ENCODE measurements around the gene SYNE1. TPM values are rescaled to one million over a fixed set of nuclear protein-coding genes. Genes with fewer than 3 reads are reported as not detected.
"Not testable (repeated sequence)": the region's sequence is repeated elsewhere in the genome, so short reads cannot be mapped to it uniquely, and the experiment has no call there.

The SYNE1 gene
- polyA plus RNA-seq, 1 donor from 2014 or later: 38.5 TPM

DNA sequence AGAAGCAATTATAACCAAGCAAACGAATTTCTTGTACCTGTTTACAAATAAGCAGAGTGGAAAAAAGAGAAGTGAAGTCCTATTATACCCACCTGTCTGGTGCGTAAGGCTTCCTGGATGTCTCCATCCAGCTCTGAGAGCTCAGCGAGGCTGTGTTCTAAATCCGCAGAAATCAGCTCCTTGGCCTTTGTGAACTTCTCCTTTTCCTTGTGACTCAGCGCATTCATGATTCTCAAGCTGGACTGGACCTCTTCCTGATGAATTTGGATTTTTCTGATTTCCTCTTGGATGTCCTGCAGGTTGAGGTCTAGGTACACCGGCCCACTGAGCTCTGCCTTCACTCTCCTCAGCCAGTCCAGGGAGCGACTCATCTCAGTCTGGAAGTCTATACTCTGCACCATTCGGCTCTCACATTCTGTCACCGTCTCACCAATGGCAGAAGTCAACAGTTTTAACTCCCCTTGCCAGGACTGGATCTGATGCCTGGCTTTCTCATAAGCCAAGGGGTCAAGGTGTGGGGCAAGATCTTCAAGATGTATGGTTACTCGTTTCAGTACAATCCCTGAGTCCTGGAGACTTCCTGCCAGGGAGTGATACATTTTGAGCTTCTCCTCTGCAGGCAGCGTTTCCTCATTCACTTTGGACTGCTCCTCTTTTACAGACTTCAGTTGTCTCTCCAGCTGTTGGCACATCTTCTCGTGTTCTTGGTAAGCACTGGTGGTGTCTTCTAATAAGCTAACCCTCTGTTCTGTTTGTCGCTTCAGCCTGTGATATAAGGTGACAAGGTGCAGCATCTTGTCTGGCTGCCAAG is 307.3 kb downstream of the SYNE1 start:
- H2AFZ ChIP-seq (ENCODE audit: low read depth, low read length): no peak overlapping the region
- no peak overlapping the region for H3K9ac ChIP-seq (ENCODE audit: low read length)
- no peaks in the 10 kb centered on the region for H3K79me2 ChIP-seq (replicated peaks; ENCODE audit: insufficient read depth, low read length)
- H3K27ac ChIP-seq (ENCODE audit: low read length): no peak overlapping the region
- H3K4me3 ChIP-seq (ENCODE audit: low read length): no peak overlapping the region
- no peaks in the 10 kb centered on the region for H3K27me3 ChIP-seq (ENCODE audit: insufficient read depth, low read depth, low read length)
- TF ChIP-seq, protein P1, sequence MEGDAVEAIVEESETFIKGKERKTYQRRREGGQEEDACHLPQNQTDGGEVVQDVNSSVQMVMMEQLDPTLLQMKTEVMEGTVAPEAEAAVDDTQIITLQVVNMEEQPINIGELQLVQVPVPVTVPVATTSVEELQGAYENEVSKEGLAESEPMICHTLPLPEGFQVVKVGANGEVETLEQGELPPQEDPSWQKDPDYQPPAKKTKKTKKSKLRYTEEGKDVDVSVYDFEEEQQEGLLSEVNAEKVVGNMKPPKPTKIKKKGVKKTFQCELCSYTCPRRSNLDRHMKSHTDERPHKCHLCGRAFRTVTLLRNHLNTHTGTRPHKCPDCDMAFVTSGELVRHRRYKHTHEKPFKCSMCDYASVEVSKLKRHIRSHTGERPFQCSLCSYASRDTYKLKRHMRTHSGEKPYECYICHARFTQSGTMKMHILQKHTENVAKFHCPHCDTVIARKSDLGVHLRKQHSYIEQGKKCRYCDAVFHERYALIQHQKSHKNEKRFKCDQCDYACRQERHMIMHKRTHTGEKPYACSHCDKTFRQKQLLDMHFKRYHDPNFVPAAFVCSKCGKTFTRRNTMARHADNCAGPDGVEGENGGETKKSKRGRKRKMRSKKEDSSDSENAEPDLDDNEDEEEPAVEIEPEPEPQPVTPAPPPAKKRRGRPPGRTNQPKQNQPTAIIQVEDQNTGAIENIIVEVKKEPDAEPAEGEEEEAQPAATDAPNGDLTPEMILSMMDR (IDR thresholded peaks at IDR 0.05; ENCODE audit: poor library complexity, severe bottlenecking): no peak
- TF ChIP-seq, protein P2, sequence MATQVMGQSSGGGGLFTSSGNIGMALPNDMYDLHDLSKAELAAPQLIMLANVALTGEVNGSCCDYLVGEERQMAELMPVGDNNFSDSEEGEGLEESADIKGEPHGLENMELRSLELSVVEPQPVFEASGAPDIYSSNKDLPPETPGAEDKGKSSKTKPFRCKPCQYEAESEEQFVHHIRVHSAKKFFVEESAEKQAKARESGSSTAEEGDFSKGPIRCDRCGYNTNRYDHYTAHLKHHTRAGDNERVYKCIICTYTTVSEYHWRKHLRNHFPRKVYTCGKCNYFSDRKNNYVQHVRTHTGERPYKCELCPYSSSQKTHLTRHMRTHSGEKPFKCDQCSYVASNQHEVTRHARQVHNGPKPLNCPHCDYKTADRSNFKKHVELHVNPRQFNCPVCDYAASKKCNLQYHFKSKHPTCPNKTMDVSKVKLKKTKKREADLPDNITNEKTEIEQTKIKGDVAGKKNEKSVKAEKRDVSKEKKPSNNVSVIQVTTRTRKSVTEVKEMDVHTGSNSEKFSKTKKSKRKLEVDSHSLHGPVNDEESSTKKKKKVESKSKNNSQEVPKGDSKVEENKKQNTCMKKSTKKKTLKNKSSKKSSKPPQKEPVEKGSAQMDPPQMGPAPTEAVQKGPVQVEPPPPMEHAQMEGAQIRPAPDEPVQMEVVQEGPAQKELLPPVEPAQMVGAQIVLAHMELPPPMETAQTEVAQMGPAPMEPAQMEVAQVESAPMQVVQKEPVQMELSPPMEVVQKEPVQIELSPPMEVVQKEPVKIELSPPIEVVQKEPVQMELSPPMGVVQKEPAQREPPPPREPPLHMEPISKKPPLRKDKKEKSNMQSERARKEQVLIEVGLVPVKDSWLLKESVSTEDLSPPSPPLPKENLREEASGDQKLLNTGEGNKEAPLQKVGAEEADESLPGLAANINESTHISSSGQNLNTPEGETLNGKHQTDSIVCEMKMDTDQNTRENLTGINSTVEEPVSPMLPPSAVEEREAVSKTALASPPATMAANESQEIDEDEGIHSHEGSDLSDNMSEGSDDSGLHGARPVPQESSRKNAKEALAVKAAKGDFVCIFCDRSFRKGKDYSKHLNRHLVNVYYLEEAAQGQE (IDR thresholded peaks at IDR 0.05; ENCODE audit: borderline replicate concordance): no peak
- TF ChIP-seq POLR2AphosphoS5 (IDR thresholded peaks at IDR 0.05): no peak
- TF ChIP-seq SMC3 (conservative IDR thresholded peaks at IDR 0.05; ENCODE audit: poor library complexity): no peak
- TF ChIP-seq MXI1 (conservative IDR thresholded peaks at IDR 0.05; ENCODE audit: poor library complexity, severe bottlenecking): no peak
- TF ChIP-seq EP300 (conservative IDR thresholded peaks at IDR 0.05; ENCODE audit: poor library complexity, severe bottlenecking): no peak
- no peak for TF ChIP-seq RAD21 (conservative IDR thresholded peaks at IDR 0.05)
- TF ChIP-seq TAF1 (IDR thresholded peaks at IDR 0.05; ENCODE audit: low read depth): no peak
- TF ChIP-seq EZH2 (IDR thresholded peaks at IDR 0.05; ENCODE audit: borderline replicate concordance, insufficient read depth, low read length, poor library complexity, severe bottlenecking): no peak
- H3K4me2 ChIP-seq (ENCODE audit: low read length): no peak overlapping the region
- no peaks in the 10 kb centered on the region for H4K20me1 ChIP-seq (ENCODE audit: insufficient read depth)
- no peaks in the 10 kb centered on the region for H3F3A ChIP-seq (ENCODE audit: insufficient read depth, low read length, poor library complexity, severe bottlenecking)
- no peaks in the 10 kb centered on the region for H3K9me3 ChIP-seq (ENCODE audit: low read length)
- H3K9me2 ChIP-seq (ENCODE audit: insufficient read depth, low read length): no peaks in the 10 kb centered on the region
- no peaks in the 10 kb centered on the region for H3K36me3 ChIP-seq (ENCODE audit: insufficient read depth, low read length)

- H3K4me3 ChIP-seq (ENCODE audit: low read length); H3K27ac ChIP-seq (ENCODE audit: low read length); H3K79me2 ChIP-seq (replicated peaks; ENCODE audit: insufficient read depth, low read length); H3K9ac ChIP-seq (ENCODE audit: low read length); H3K27me3 ChIP-seq (ENCODE audit: insufficient read depth, low read depth, low read length); H2AFZ ChIP-seq (ENCODE audit: low read depth, low read length); H3K9me2 ChIP-seq (ENCODE audit: insufficient read depth, low read length); H3K4me2 ChIP-seq (ENCODE audit: low read length); H3K36me3 ChIP-seq (ENCODE audit: insufficient read depth, low read length); H3K9me3 ChIP-seq (ENCODE audit: low read length); H3F3A ChIP-seq (ENCODE audit: insufficient read depth, low read length, poor library complexity, severe bottlenecking); H4K20me1 ChIP-seq (ENCODE audit: insufficient read depth): not testable (repeated sequence)
Observed at GRCh38 chr6:152328200-152328599, 309.0 kb downstream of the SYNE1 start.
